Activated T-helper 1 cell treated with anti-CD3 and anti-CD28 coated beads, Interleukin-2, amount 50 U/mL, for 16 hours (primary cell): ENCODE measurements around the gene IQCK.

Experiments used
- DNase-seq, 2 donors: peaks; one replicate each; pipeline ENCODE4 v3.0.0-alpha.2; 2020; ENCODE audit warnings: low read depth in 1 of 2, low spot score in 1 of 2

Gene IQCK

GRCh38 chr16:19854543-19854876 lies 136.4 kb downstream of the IQCK start:
- DNase-seq, result no peak

- no peak for DNase-seq
These were observed 138.0 kb downstream of the IQCK start for GRCh38 chr16:19856120-19856519.

GRCh38 chr16:19857593-19858339 lies 139.7 kb downstream of the IQCK start:
- no peak for DNase-seq

GRCh38 chr16:19858340-19859018 lies 140.4 kb downstream of the IQCK start:
- no peak for DNase-seq

- DNase-seq, result no peak
These were observed 141.1 kb downstream of the IQCK start for GRCh38 chr16:19859166-19859565.

GRCh38 chr16:19859603-19860002 lies 141.5 kb downstream of the IQCK start:
- DNase-seq, result no peak

- no peak for DNase-seq
These were observed 142.3 kb downstream of the IQCK start for GRCh38 chr16:19860166-19861041.

GRCh38 chr16:19861133-19861532 lies 143.1 kb downstream of the IQCK start:
- DNase-seq, result no peak

GRCh38 chr16:19861811-19862327 lies 143.8 kb downstream of the IQCK start:
- DNase-seq, result no peak

- no peak for DNase-seq
These were observed 145.9 kb downstream of the IQCK start for GRCh38 chr16:19863990-19864389.

- no peak for DNase-seq
These were observed 146.5 kb downstream of the IQCK start for GRCh38 chr16:19864566-19864965.

- DNase-seq, result no peak
These were observed 150.3 kb downstream of the IQCK start for GRCh38 chr16:19868421-19868820.

- DNase-seq, result no peak
These were observed 153.7 kb downstream of the IQCK start for GRCh38 chr16:19871721-19872120.

GRCh38 chr16:19872179-19872863 lies 154.2 kb downstream of the IQCK start:
- no peak for DNase-seq

GRCh38 chr16:19872935-19873334 lies 154.9 kb downstream of the IQCK start:
- no peak for DNase-seq

GRCh38 chr16:19874026-19874425 lies 156.0 kb downstream of the IQCK start:
- no peak for DNase-seq

GRCh38 chr16:19874851-19875546 lies 156.9 kb downstream of the IQCK start:
- DNase-seq, result no peak

GRCh38 chr16:19875900-19876299 lies 157.8 kb downstream of the IQCK start:
- DNase-seq, result no peak

- DNase-seq, result no peak
These were observed 158.5 kb downstream of the IQCK start for GRCh38 chr16:19876501-19877059.

- DNase-seq, result no peak
These were observed 160.7 kb downstream of the IQCK start for GRCh38 chr16:19878757-19879156.
